Panc1 (cell line): ENCODE data around the gene SH2D1B. TPM values are rescaled to one million over a fixed set of nuclear protein-coding genes. Genes with fewer than 3 reads are reported as not detected.

Source experiments
- ATAC-seq: fragments of 200-7000 bp; cut with Tn5 transposase; 2 replicates; pipeline ENCODE4 v1.9.1; 2020; ENCODE audit warnings: mild to moderate bottlenecking, moderate library complexity
- BruUV-seq: library from RNA; stranded (reverse); fragments of 400-500 nt; replicated peaks from 2 replicates; lab custom pipeline; 2021; lab: Mats Ljungman, UMichigan
- CTCF ChIA-PET: fragments of 300-600 bp; sonication (Branson Sonifier 250); formaldehyde crosslinking; loops from one replicate; lab custom pipeline; 2022; ENCODE audit warnings: antibody characterized with exemption; lab: Charles Lee
- POLR2A ChIA-PET: fragments of 300-600 bp; sonication (Branson Sonifier 250); formaldehyde crosslinking; loops from one replicate; lab custom pipeline; 2022; ENCODE audit warnings: antibody characterized with exemption; lab: Charles Lee
- DNase-seq: peaks from one replicate; pipeline ENCODE4 v3.0.0-alpha.2; 2010; ENCODE audit warnings: low read depth, low spot score
- H3K27ac ChIP-seq: 2 replicates; pipeline ENCODE4 v1.5.1; 2011; ENCODE audit warnings: mild to moderate bottlenecking, low read length, inconsistent platforms
- H3K27me3 ChIP-seq: fragments of 200-500 bp; sonication (Bioruptor generic); 2 replicates; pipeline ENCODE4 v1.6.0; 2014; ENCODE audit warnings: low read length, inconsistent platforms; ENCODE audit not compliant: control insufficient read depth, insufficient read depth
- H3K36me3 ChIP-seq: fragments of 200-500 bp; sonication (Bioruptor generic); 2 replicates; pipeline ENCODE4 v1.5.1; 2014; ENCODE audit warnings: inconsistent platforms, mild to moderate bottlenecking, low read length, moderate library complexity; ENCODE audit not compliant: control insufficient read depth, insufficient read depth
- H3K4me1 ChIP-seq: 2 replicates; pipeline ENCODE4 v1.5.1; 2011; ENCODE audit warnings: inconsistent platforms, mild to moderate bottlenecking, low read length, moderate library complexity; ENCODE audit not compliant: control insufficient read depth, insufficient read depth
- H3K4me3 ChIP-seq, 2 experiments: 2 replicates each; pipeline ENCODE4 v1.5.1; 2011 to 2012; ENCODE audit warnings: low read depth in 2 of 2, low read length in 2 of 2, mild to moderate bottlenecking in 2 of 2, inconsistent platforms in 1 of 2, moderate library complexity in 1 of 2
- H3K9me3 ChIP-seq: fragments of 200-500 bp; sonication (Bioruptor generic); 2 replicates; pipeline ENCODE4 v1.5.1; 2014; ENCODE audit warnings: low read depth, mild to moderate bottlenecking, inconsistent platforms, low read length, moderate library complexity; ENCODE audit not compliant: control insufficient read depth, insufficient read depth
- POLR2AphosphoS5 ChIP-seq: IDR thresholded peaks from 2 replicates; pipeline ENCODE4 v1.6.1; 2012; ENCODE audit warnings: mild to moderate bottlenecking, low read depth, low read length, moderate library complexity
- SIN3A ChIP-seq: IDR thresholded peaks from 2 replicates; pipeline ENCODE4 v1.6.1; 2012; ENCODE audit warnings: low read depth, mild to moderate bottlenecking, low read length, moderate library complexity, borderline replicate concordance; ENCODE audit not compliant: insufficient read depth
- TCF7L2 ChIP-seq: IDR thresholded peaks from 2 replicates; pipeline ENCODE4 v1.6.1; 2011; ENCODE audit warnings: mild to moderate bottlenecking, low read depth, low read length, inconsistent platforms
- in situ Hi-C: cut with HindIII; loops from 2 replicates; pipeline ENCODE4 v1.10.0; 2016; ENCODE audit warnings: low sequenced_read_pairs, low pct_unique_long_range_greater_than_20kb
- intact Hi-C: fragments of 100-400 bp; cut with micrococcal nuclease; formaldehyde crosslinking; loops from one replicate; pipeline ENCODE4 v1.10.0; 2022; ENCODE audit not compliant: unreplicated experiment
- total RNA-seq: library from RNA; stranded (reverse); gene quantifications from one replicate; pipeline ENCODE4 v1.2.1, GENCODE V29; 2021; ENCODE audit not compliant: unreplicated experiment
- TF ChIP-seq, protein P1 (sequence below), 2 experiments: IDR thresholded peaks; 2 replicates each; pipeline ENCODE4 v1.6.1; 2011 to 2012; ENCODE audit warnings: low read depth in 2 of 2, control low read depth in 1 of 2, low read length in 1 of 2, mild to moderate bottlenecking in 1 of 2, moderate library complexity in 1 of 2; ENCODE audit not compliant: insufficient read depth in 1 of 2
- TF ChIP-seq, protein P2 (sequence below): fragments of 450-650 bp; IDR thresholded peaks from 2 replicates; pipeline ENCODE4 v1.5.1; 2017; ENCODE audit warnings: mild to moderate bottlenecking

SH2D1B gene
- total RNA-seq, 1 experiment from 2014 or later = not detected

DNA sequence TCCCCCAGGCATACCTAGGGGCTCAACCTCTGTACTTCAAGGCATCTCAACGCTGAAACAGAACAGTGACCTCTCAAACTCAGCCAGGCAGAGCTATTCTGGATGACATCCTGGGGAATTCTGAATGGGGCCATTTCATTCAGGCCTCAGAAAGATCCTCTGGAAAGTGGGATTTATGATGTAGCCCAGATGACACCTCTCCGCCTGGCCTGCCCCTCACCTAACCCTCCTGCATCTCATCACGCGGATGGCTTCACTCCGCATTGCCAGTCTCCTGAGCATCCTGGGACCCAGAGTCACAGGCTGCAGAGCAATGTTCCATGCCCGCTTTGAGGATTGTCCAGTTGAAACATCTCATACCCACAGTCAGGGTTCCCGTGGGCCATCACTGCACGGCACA, 36.5 kb downstream of the SH2D1B start:
- intact Hi-C loops (no loop called here), in situ Hi-C loops (no loop called here)
- H3K9me3 ChIP-seq = no peaks in the 10 kb centered on the region
- ATAC-seq = no peak
- ChIA-PET POLR2A (no interaction called here), CTCF (no interaction called here)
- no peak overlapping the region for H3K4me3 ChIP-seq
- no TSS peak for BruUV-seq
- H3K27me3 ChIP-seq = no peaks in the 10 kb centered on the region
- TF ChIP-seq TCF7L2 = no peak
- TF ChIP-seq SIN3A = no peak
- TF ChIP-seq, protein P1, sequence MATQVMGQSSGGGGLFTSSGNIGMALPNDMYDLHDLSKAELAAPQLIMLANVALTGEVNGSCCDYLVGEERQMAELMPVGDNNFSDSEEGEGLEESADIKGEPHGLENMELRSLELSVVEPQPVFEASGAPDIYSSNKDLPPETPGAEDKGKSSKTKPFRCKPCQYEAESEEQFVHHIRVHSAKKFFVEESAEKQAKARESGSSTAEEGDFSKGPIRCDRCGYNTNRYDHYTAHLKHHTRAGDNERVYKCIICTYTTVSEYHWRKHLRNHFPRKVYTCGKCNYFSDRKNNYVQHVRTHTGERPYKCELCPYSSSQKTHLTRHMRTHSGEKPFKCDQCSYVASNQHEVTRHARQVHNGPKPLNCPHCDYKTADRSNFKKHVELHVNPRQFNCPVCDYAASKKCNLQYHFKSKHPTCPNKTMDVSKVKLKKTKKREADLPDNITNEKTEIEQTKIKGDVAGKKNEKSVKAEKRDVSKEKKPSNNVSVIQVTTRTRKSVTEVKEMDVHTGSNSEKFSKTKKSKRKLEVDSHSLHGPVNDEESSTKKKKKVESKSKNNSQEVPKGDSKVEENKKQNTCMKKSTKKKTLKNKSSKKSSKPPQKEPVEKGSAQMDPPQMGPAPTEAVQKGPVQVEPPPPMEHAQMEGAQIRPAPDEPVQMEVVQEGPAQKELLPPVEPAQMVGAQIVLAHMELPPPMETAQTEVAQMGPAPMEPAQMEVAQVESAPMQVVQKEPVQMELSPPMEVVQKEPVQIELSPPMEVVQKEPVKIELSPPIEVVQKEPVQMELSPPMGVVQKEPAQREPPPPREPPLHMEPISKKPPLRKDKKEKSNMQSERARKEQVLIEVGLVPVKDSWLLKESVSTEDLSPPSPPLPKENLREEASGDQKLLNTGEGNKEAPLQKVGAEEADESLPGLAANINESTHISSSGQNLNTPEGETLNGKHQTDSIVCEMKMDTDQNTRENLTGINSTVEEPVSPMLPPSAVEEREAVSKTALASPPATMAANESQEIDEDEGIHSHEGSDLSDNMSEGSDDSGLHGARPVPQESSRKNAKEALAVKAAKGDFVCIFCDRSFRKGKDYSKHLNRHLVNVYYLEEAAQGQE (IDR thresholded peaks at IDR 0.05; ENCODE audit: insufficient read depth in 1 of 2, low read depth in 2 of 2, low read length in 1 of 2) = no peak
- TF ChIP-seq, protein P2, sequence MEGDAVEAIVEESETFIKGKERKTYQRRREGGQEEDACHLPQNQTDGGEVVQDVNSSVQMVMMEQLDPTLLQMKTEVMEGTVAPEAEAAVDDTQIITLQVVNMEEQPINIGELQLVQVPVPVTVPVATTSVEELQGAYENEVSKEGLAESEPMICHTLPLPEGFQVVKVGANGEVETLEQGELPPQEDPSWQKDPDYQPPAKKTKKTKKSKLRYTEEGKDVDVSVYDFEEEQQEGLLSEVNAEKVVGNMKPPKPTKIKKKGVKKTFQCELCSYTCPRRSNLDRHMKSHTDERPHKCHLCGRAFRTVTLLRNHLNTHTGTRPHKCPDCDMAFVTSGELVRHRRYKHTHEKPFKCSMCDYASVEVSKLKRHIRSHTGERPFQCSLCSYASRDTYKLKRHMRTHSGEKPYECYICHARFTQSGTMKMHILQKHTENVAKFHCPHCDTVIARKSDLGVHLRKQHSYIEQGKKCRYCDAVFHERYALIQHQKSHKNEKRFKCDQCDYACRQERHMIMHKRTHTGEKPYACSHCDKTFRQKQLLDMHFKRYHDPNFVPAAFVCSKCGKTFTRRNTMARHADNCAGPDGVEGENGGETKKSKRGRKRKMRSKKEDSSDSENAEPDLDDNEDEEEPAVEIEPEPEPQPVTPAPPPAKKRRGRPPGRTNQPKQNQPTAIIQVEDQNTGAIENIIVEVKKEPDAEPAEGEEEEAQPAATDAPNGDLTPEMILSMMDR = no peak
- TF ChIP-seq POLR2AphosphoS5 = no peak
- H3K36me3 ChIP-seq = no peaks in the 10 kb centered on the region
- DNase-seq = no peak
- H3K4me1 ChIP-seq = no peaks in the 10 kb centered on the region
- H3K27ac ChIP-seq = no peak overlapping the region

DNA sequence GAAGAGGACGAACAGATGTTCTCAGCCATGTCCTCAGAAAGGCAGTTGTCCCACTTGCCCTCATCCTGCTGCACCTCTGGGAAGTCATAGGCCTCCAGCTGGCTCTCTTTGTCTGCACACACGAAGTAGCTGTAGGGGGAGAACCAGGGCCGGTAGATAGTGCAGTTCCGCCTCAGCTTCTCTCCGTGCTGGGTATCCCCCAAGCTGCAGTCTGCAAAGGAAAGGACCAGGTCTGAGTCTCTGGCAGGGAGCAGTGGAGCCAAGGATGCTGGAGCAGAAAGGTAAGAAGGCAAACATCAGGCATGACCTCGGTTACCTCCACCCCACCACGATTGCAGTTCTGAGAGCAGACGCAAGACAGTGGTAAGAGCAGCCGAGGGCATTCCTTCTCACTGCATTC, 37.5 kb downstream of the SH2D1B start:
- in situ Hi-C loops = no loop called here
- Histone ChIP-seq H3K27me3 (no peaks in the 10 kb centered on the region), H3K4me1 (no peaks in the 10 kb centered on the region), H3K9me3 (no peaks in the 10 kb centered on the region), H3K4me3 (no peak overlapping the region), H3K27ac (no peak overlapping the region), H3K36me3 (no peaks in the 10 kb centered on the region)
- no peak for TF ChIP-seq TCF7L2
- TF ChIP-seq, protein P1 (IDR thresholded peaks at IDR 0.05; ENCODE audit: insufficient read depth in 1 of 2, low read depth in 2 of 2, low read length in 1 of 2) = no peak
- TF ChIP-seq, protein P2 = no peak
- TF ChIP-seq POLR2AphosphoS5 = no peak
- no peak for TF ChIP-seq SIN3A
- intact Hi-C loops = no loop called here
- BruUV-seq = no TSS peak
- ChIA-PET POLR2A (interaction anchor here (0.5 kb wide), 1 partner anchor 519 kb away, joined by 3 read pairs; no protein-coding TSS in a partner anchor), CTCF (no interaction called here)
- no peak for ATAC-seq
- DNase-seq = no peak
